Measurements from ENCODE around the gene PHC3.

- TF ChIP-seq, protein P1, sequence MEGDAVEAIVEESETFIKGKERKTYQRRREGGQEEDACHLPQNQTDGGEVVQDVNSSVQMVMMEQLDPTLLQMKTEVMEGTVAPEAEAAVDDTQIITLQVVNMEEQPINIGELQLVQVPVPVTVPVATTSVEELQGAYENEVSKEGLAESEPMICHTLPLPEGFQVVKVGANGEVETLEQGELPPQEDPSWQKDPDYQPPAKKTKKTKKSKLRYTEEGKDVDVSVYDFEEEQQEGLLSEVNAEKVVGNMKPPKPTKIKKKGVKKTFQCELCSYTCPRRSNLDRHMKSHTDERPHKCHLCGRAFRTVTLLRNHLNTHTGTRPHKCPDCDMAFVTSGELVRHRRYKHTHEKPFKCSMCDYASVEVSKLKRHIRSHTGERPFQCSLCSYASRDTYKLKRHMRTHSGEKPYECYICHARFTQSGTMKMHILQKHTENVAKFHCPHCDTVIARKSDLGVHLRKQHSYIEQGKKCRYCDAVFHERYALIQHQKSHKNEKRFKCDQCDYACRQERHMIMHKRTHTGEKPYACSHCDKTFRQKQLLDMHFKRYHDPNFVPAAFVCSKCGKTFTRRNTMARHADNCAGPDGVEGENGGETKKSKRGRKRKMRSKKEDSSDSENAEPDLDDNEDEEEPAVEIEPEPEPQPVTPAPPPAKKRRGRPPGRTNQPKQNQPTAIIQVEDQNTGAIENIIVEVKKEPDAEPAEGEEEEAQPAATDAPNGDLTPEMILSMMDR (IDR thresholded peaks at IDR 0.05): no peak
- no peak for TF ChIP-seq POLR2AphosphoS5 (IDR thresholded peaks at IDR 0.05; ENCODE audit: insufficient read depth in 1 of 2, low read depth in 1 of 2)
These were observed 141.1 kb downstream of the PHC3 start for GRCh38 chr3:170040418-170040817.
